ENCODE measurements around the gene FAH. TPM values are rescaled to one million over a fixed set of nuclear protein-coding genes. Genes with fewer than 3 reads are reported as not detected.

Gene FAH
- total RNA-seq, 2 donors from 2014 or later = 11.9 to 14.2 TPM

GRCh38 chr15:80216141-80216540, 63.3 kb downstream of the FAH start:
- Mint-ChIP-seq H3K27me3 (ENCODE audit: insufficient read depth) (no peaks in the 10 kb centered on the region), H3K36me3 (ENCODE audit: low read depth) (no peaks in the 10 kb centered on the region), H3K9me3 (peaks cover 8% of the 10 kb centered on the region), H3K27ac (no peak overlapping the region), H3K4me3 (no peak overlapping the region), H3K4me1 (peaks cover 15% of the 10 kb centered on the region)
- TF ChIP-seq, protein P1, sequence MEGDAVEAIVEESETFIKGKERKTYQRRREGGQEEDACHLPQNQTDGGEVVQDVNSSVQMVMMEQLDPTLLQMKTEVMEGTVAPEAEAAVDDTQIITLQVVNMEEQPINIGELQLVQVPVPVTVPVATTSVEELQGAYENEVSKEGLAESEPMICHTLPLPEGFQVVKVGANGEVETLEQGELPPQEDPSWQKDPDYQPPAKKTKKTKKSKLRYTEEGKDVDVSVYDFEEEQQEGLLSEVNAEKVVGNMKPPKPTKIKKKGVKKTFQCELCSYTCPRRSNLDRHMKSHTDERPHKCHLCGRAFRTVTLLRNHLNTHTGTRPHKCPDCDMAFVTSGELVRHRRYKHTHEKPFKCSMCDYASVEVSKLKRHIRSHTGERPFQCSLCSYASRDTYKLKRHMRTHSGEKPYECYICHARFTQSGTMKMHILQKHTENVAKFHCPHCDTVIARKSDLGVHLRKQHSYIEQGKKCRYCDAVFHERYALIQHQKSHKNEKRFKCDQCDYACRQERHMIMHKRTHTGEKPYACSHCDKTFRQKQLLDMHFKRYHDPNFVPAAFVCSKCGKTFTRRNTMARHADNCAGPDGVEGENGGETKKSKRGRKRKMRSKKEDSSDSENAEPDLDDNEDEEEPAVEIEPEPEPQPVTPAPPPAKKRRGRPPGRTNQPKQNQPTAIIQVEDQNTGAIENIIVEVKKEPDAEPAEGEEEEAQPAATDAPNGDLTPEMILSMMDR (conservative IDR thresholded peaks at IDR 0.05) = no peak
- Histone ChIP-seq H3K27ac (ENCODE audit: low read depth, low read length) (no peak overlapping the region), H3K9ac (ENCODE audit: extremely low read depth, low read length, poor library complexity, severe bottlenecking) (no peak overlapping the region), H3K4me3 (ENCODE audit: low read length) (no peak overlapping the region), H3K4me1 (ENCODE audit: control insufficient read depth, insufficient read depth, low read length) (peaks cover 9% of the 10 kb centered on the region), H3K36me3 (ENCODE audit: control insufficient read depth, insufficient read depth, low read length) (no peaks in the 10 kb centered on the region), H3K9me3 (ENCODE audit: control insufficient read depth, low read length) (peaks cover 13% of the 10 kb centered on the region), H3K27me3 (ENCODE audit: control insufficient read depth, insufficient read depth, low read length, poor library complexity, severe bottlenecking) (no peaks in the 10 kb centered on the region)
- no peak for DNase-seq
- WGBS, 2 experiments (ENCODE audit: insufficient coverage in 1 of 2, insufficient read length in 1 of 2) = 94 to 98% methylated on average over 2 to 5 of the region's 5 CpGs

DNA sequence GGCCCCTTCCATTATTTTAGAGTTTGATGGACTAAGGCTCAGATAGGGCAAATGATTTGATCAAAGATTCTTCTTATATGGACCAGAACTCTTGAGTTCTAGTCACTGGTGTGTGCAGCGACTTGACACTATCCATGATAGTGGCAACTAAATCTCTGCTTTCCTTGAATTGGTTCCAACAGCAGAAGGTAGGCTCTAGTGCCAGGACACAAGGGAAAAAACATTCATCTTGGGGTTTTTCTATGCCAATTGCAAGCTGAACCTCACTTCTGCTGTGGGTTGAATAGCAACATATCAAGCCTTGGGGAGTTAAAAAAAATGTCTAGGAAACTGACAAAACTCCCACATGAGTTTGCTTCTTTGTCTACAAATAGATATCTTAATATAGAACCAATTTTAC, 64.1 kb downstream of the FAH start:
- Histone ChIP-seq H3K36me3 (ENCODE audit: control insufficient read depth, insufficient read depth, low read length) (no peaks in the 10 kb centered on the region), H3K9ac (ENCODE audit: extremely low read depth, low read length, poor library complexity, severe bottlenecking) (no peak overlapping the region), H3K4me3 (ENCODE audit: low read length) (no peak overlapping the region), H3K4me1 (ENCODE audit: control insufficient read depth, insufficient read depth, low read length) (peaks cover 3% of the 10 kb centered on the region), H3K9me3 (ENCODE audit: control insufficient read depth, low read length) (peaks cover 13% of the 10 kb centered on the region), H3K27ac (ENCODE audit: low read depth, low read length) (no peak overlapping the region), H3K27me3 (ENCODE audit: control insufficient read depth, insufficient read depth, low read length, poor library complexity, severe bottlenecking) (no peaks in the 10 kb centered on the region)
- Mint-ChIP-seq H3K4me3 (no peak overlapping the region), H3K27me3 (ENCODE audit: insufficient read depth) (no peaks in the 10 kb centered on the region), H3K27ac (no peak overlapping the region), H3K9me3 (peaks cover 8% of the 10 kb centered on the region), H3K4me1 (peaks cover 8% of the 10 kb centered on the region), H3K36me3 (ENCODE audit: low read depth) (no peaks in the 10 kb centered on the region)
- TF ChIP-seq, protein P1 (conservative IDR thresholded peaks at IDR 0.05) = no peak
- no peak for DNase-seq
- 91 to 100% methylated on average over 1 of the region's 1 CpG for whole genome bisulfite sequencing, 2 experiments (ENCODE audit: insufficient coverage in 1 of 2, insufficient read length in 1 of 2)

DNA sequence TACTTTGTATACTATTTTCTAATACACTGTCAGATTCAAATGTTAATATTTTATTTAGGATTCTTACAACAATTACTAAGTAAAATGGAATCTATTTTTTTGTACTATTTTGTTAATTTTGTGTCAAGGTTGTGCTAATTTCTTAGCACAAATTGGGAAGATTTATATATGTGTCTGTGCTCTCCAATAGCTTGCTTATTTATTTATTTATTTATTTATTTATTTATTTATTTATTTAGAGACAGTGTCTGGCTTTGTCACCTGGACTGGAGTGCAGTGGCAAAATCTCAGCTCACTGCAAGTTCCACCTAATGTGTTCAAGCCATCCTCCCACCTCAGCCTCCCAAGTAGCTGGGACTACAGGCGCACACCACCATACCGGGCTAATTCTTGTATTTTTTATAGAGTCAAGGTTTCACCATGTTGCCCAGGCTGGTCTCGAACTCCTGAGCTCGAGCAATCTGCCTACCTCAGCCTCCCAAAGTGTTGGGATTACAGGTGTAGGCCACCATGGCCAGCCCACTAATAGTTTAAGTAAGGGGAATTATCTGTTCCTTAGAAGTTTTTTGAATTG, 64.6 kb downstream of the FAH start:
- no peak overlapping the region for H3K27ac Mint-ChIP-seq
- TF ChIP-seq, protein P1 (conservative IDR thresholded peaks at IDR 0.05) = no peak
- no peak overlapping the region for H3K4me3 Mint-ChIP-seq
- H3K9ac ChIP-seq (ENCODE audit: extremely low read depth, low read length, poor library complexity, severe bottlenecking) = no peak overlapping the region
- no peak overlapping the region for H3K4me3 ChIP-seq (ENCODE audit: low read length)
- H3K4me1 Mint-ChIP-seq = peaks cover 3% of the 10 kb centered on the region
- no peaks in the 10 kb centered on the region for H3K36me3 ChIP-seq (ENCODE audit: control insufficient read depth, insufficient read depth, low read length)
- no peak overlapping the region for H3K27ac ChIP-seq (ENCODE audit: low read depth, low read length)
- peaks cover 13% of the 10 kb centered on the region for H3K9me3 ChIP-seq (ENCODE audit: control insufficient read depth, low read length)
- no peaks in the 10 kb centered on the region for H3K27me3 Mint-ChIP-seq (ENCODE audit: insufficient read depth)
- no peaks in the 10 kb centered on the region for H3K27me3 ChIP-seq (ENCODE audit: control insufficient read depth, insufficient read depth, low read length, poor library complexity, severe bottlenecking)
- peaks cover 8% of the 10 kb centered on the region for H3K9me3 Mint-ChIP-seq
- H3K36me3 Mint-ChIP-seq (ENCODE audit: low read depth) = no peaks in the 10 kb centered on the region
- DNase-seq = no peak
- H3K4me1 ChIP-seq (ENCODE audit: control insufficient read depth, insufficient read depth, low read length) = no peaks in the 10 kb centered on the region
- WGBS, 2 experiments (ENCODE audit: insufficient coverage in 1 of 2, insufficient read length in 1 of 2) = 90 to 91% methylated on average over 4 of the region's 4 CpGs

Measured in endodermal cell (in vitro differentiated cells).